HEK293T (cell line): Measurements from ENCODE around the gene CYP4F22.
"Not testable (repeated sequence)": the region's sequence is repeated elsewhere in the genome, so short reads cannot be mapped to it uniquely, and the experiment has no call there.

Experiments
- BHLHE40 ChIP-seq: fragments of 450-650 bp; IDR thresholded peaks from 2 replicates; pipeline ENCODE4 v1.6.1; 2016; ENCODE audit warnings: mild to moderate bottlenecking, moderate library complexity, borderline replicate concordance
- ELF4 ChIP-seq: fragments of 450-650 bp; IDR thresholded peaks from 2 replicates; pipeline ENCODE4 v1.6.1; 2017; ENCODE audit warnings: antibody characterized with exemption
- FOXA1 ChIP-seq: fragments of 450-650 bp; IDR thresholded peaks from 2 replicates; pipeline ENCODE4 v1.6.1; 2016; ENCODE audit warnings: mild to moderate bottlenecking
- FOXM1 ChIP-seq: fragments of 450-650 bp; IDR thresholded peaks from 2 replicates; pipeline ENCODE4 v1.6.1; 2017; ENCODE audit warnings: mild to moderate bottlenecking, borderline replicate concordance
- HDGF ChIP-seq: fragments of 450-650 bp; IDR thresholded peaks from 2 replicates; pipeline ENCODE4 v1.6.1; 2017; ENCODE audit warnings: antibody characterized with exemption, borderline replicate concordance
- L3MBTL2 ChIP-seq: fragments of 450-650 bp; conservative IDR thresholded peaks from 2 replicates; pipeline ENCODE4 v1.6.1; 2016; ENCODE audit warnings: mild to moderate bottlenecking
- LEF1 ChIP-seq: fragments of 450-650 bp; IDR thresholded peaks from 2 replicates; pipeline ENCODE4 v1.6.1; 2017; ENCODE audit warnings: mild to moderate bottlenecking, borderline replicate concordance
- NFRKB ChIP-seq: fragments of 450-650 bp; IDR thresholded peaks from 2 replicates; pipeline ENCODE4 v1.6.1; 2016; ENCODE audit warnings: mild to moderate bottlenecking, moderate library complexity
- SP1 ChIP-seq: fragments of 450-650 bp; IDR thresholded peaks from 2 replicates; pipeline ENCODE4 v1.6.1; 2017
- SUZ12 ChIP-seq: fragments of 450-650 bp; IDR thresholded peaks from 2 replicates; pipeline ENCODE4 v1.6.1; 2016; ENCODE audit warnings: mild to moderate bottlenecking
- TARDBP ChIP-seq: fragments of 450-650 bp; IDR thresholded peaks from 2 replicates; pipeline ENCODE4 v1.6.1; 2016
- ZNF384 ChIP-seq: fragments of 450-650 bp; IDR thresholded peaks from 2 replicates; pipeline ENCODE4 v1.6.1; 2016

- not testable (repeated sequence) for TF ChIP-seq HDGF, BHLHE40, FOXM1, L3MBTL2, TARDBP, ZNF384, ELF4, FOXA1, LEF1, SP1, SUZ12, NFRKB
Observed at GRCh38 chr19:15480996-15481395, 27.3 kb upstream of the CYP4F22 start.
